Esophagus squamous epithelium (tissue), 5 donors: ENCODE measurements around the gene UBTD1. TPM values are rescaled to one million over a fixed set of nuclear protein-coding genes. Genes with fewer than 3 reads are reported as not detected.

Source experiments
- DNase-seq: peaks from one replicate; lab custom pipeline; 2025; lab: John Stamatoyannopoulos, UW
- H3K27ac ChIP-seq, 4 donors: fragments of 200-600 bp; sonication (generic); one replicate each; pipeline ENCODE4 v1.5.1; 2016 to 2019; ENCODE audit warnings: mild to moderate bottlenecking in 1 of 4
- H3K27me3 ChIP-seq, 4 donors: fragments of 200-600 bp; sonication (generic); 1 replicate in 3 of 4; 2 replicates in 1 of 4; pipeline versions ENCODE4 v1.5.1 to v1.6.0; 2017 to 2021; ENCODE audit warnings: antibody characterized with exemption in 1 of 4
- H3K36me3 ChIP-seq, 3 donors: fragments of 200-600 bp; sonication (generic); one replicate each; pipeline ENCODE4 v1.5.1; 2016 to 2019
- H3K4me1 ChIP-seq, 3 donors: fragments of 200-600 bp; sonication (generic); one replicate each; pipeline ENCODE4 v1.5.1; 2017 to 2019
- H3K4me3 ChIP-seq, 4 donors: fragments of 200-600 bp; sonication (generic); 1 replicate in 3 of 4; 2 replicates in 1 of 4; pipeline ENCODE4 v1.5.1; 2016 to 2019; ENCODE audit warnings: mild to moderate bottlenecking in 2 of 4, moderate library complexity in 1 of 4
- H3K9me3 ChIP-seq, 3 donors: fragments of 200-600 bp; sonication (generic); one replicate each; pipeline ENCODE4 v1.5.1; 2016 to 2019
- POLR2A ChIP-seq, 4 donors: fragments of 450-650 bp; IDR thresholded peaks; one replicate each; pipeline ENCODE4 v1.6.1; 2017; ENCODE audit warnings: antibody characterized with exemption in 4 of 4, mild to moderate bottlenecking in 4 of 4, moderate library complexity in 3 of 4
- WGBS, 2 donors: methylation state at CpG; one replicate each; pipeline ENCODE4 v1.1.5; 2018; 5-methylcytosine and 5-hydroxymethylcytosine counted together
- intact Hi-C: fragments of 100-400 bp; cut with DNase I; formaldehyde crosslinking; loops from one replicate; pipeline ENCODE4 v1.15.0; 2022
- total RNA-seq, 4 donors: library from RNA; depleted of rRNA; stranded (reverse); fragments of >200 nt; gene quantifications; one replicate each; pipeline ENCODE4 v1.1.0, GENCODE V29; 2016
- TF ChIP-seq, protein P1 (sequence below), 6 experiments: fragments of 450-650 bp in 4 of 6; fragments of 200-600 bp in 2 of 6; sonication (generic) in 2 of 6; IDR thresholded peaks; one replicate each; pipeline ENCODE4 v1.5.1; 2016 to 2019; ENCODE audit warnings: antibody characterized with exemption in 6 of 6, mild to moderate bottlenecking in 4 of 6, moderate library complexity in 4 of 6
- donor health status: DM: yes; HTN: yes; CAD: no.

Gene UBTD1
- total RNA-seq, 4 donors from 2014 or later = 4.3 to 8.5 (median 5.8) TPM

DNA sequence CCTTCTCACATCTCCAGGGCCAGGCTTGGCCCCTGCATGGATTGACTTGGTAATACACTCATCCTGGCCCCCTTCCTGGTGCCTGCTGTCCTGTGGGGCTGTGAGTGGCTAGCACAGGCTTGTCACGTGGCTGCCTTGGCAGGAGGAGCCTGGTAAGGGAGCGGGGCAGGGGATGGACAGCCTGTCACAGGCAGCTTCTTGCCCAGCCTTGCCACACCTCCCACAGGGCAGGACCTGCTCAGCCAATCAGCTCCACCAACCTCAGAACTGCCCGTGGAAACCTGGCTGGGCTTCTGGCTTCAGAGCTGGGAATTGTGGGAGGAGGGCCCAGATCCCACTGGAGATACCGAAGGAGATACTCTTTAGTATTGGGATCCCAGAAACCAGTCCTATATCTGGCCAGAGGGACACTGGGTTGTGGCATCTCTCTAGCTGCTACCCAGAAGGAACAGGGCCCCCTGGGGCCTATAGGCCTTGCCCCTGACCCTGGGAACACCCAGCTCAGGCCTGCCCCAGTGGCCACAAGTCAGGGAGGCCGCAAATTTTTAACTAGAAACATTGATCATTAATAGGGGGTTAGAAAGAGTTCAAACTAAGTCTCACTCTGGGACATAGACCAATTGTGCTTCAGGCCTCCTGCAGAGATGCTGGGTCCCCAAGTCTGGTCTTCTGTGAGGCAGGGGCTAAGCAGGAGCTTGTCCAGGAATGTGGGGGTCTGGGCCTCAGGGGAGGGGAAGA lies 85.5 kb downstream of the UBTD1 start, which contains the start of gene HOGA1:
TSS of gene HOGA1 (plus strand) at position 330 of the 738 bp plus-strand sequence. CDS start at position 645, 315 bp downstream.
- Histone ChIP-seq H3K36me3 (no peaks in the 10 kb centered on the region), H3K4me1 (peaks cover 0 to 21% (median 9%) of the 10 kb centered on the region in 3 donors), H3K27ac (peak within 1 kb of the TSS in 2 of 4 donors; percentile 29 to 57), H3K9me3 (no peaks in the 10 kb centered on the region), H3K4me3 (no peak within 1 kb of the TSS), H3K27me3 (no peaks in the 10 kb centered on the region)
- DNase-seq = no peak
- 60 to 73% methylated on average over 1 to 3 of the region's 5 CpGs for WGBS, 2 donors
- intact Hi-C loops = no loop called here
- TF ChIP-seq, protein P1, sequence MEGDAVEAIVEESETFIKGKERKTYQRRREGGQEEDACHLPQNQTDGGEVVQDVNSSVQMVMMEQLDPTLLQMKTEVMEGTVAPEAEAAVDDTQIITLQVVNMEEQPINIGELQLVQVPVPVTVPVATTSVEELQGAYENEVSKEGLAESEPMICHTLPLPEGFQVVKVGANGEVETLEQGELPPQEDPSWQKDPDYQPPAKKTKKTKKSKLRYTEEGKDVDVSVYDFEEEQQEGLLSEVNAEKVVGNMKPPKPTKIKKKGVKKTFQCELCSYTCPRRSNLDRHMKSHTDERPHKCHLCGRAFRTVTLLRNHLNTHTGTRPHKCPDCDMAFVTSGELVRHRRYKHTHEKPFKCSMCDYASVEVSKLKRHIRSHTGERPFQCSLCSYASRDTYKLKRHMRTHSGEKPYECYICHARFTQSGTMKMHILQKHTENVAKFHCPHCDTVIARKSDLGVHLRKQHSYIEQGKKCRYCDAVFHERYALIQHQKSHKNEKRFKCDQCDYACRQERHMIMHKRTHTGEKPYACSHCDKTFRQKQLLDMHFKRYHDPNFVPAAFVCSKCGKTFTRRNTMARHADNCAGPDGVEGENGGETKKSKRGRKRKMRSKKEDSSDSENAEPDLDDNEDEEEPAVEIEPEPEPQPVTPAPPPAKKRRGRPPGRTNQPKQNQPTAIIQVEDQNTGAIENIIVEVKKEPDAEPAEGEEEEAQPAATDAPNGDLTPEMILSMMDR (IDR thresholded peaks at IDR 0.05) = no peak
- no peak for TF ChIP-seq POLR2A (IDR thresholded peaks at IDR 0.05)

DNA sequence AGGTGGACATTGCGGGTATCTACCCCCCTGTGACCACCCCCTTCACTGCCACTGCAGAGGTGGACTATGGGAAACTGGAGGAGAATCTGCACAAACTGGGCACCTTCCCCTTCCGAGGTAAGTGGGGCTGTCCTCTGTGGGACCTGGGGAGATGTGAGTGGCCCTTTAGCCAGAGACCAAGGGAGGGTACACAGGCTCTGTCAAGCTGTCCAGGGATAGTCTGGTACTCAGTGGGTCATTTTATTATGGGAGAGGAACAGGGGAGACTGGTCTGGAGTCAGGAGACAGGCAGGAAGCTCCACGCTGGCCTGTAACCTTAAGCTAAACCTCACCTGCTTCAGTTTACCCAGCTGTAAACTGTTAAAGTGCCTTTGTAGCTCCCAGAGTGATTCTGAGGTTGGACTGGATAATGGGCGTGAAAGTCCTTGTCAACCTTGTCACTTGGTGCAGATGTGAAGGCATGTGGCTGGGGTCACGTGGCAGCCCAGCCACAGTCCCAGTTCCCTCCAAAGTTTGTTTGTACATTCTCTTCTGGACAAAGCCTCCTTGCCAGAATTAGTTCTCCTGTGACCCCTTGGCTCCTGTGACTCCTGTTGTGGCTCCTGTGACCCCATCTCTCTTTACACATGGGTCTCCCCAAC lies 86.2 kb downstream of the UBTD1 start:
- Histone ChIP-seq H3K27me3 (no peaks in the 10 kb centered on the region), H3K4me1 (peaks cover 0 to 21% (median 9%) of the 10 kb centered on the region in 3 donors), H3K4me3 (no peak overlapping the region), H3K27ac (peak overlapping the region in 1 of 4 donors; percentile 57), H3K9me3 (no peaks in the 10 kb centered on the region), H3K36me3 (no peaks in the 10 kb centered on the region)
- no peak for DNase-seq
- 85 to 100% methylated on average over 3 to 4 of the region's 5 CpGs for WGBS, 2 donors
- intact Hi-C loops = no loop called here
- TF ChIP-seq, protein P1 (IDR thresholded peaks at IDR 0.05) = no peak
- no peak for TF ChIP-seq POLR2A (IDR thresholded peaks at IDR 0.05)

DNA sequence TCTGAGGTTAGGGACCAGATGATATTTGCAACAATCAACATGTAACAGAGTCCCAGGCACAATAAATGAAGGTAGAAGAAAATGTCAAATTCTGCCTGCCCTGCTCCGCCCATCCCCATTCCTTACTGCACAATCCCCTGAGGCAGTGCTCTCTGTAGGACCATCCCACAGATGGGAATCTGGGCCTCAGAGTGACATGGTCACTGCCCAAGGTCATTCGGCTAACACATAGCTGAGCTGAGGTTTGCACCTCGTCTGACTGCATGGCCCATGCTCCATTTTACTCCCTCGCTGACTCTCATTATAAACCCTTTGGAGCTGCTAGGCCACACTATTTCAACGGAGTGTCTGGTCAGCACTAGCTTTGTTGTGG lies 86.7 kb downstream of the UBTD1 start:
- Histone ChIP-seq H3K27me3 (no peaks in the 10 kb centered on the region), H3K4me3 (no peak overlapping the region), H3K27ac (no peak overlapping the region), H3K36me3 (no peaks in the 10 kb centered on the region), H3K4me1 (peaks cover 0 to 21% (median 9%) of the 10 kb centered on the region in 3 donors), H3K9me3 (no peaks in the 10 kb centered on the region)
- WGBS, 2 donors = 86 to 91% methylated on average over 4 to 5 of the region's 5 CpGs
- TF ChIP-seq POLR2A (IDR thresholded peaks at IDR 0.05) = no peak
- TF ChIP-seq, protein P1 (IDR thresholded peaks at IDR 0.05) = no peak
- intact Hi-C loops = no loop called here
- DNase-seq = no peak

DNA sequence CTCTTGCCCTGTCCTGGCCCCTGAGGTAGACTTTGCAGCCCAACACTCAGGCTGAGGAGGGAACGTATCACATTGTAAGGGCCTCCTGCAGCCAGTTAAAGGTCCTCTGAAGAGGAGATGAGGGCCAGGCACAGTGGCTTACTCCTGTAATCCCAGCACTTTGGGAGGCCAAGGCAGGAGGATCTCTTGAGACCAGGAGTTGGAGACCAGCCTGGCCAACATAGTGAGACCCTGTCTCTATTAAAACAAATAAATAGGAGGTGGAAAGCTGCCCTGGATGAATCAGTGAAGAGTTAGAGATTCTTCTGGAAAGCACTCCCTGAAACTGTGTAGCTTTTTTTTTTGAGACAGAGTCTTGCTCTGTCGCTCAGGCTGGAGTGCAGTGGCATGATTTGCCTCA lies 88.5 kb downstream of the UBTD1 start:
- H3K4me1 ChIP-seq = peaks cover 0 to 21% (median 9%) of the 10 kb centered on the region in 3 donors
- no peak for TF ChIP-seq POLR2A (IDR thresholded peaks at IDR 0.05)
- TF ChIP-seq, protein P1 (IDR thresholded peaks at IDR 0.05) = no peak
- no peaks in the 10 kb centered on the region for H3K36me3 ChIP-seq
- no peaks in the 10 kb centered on the region for H3K9me3 ChIP-seq
- DNase-seq = no peak
- no peak overlapping the region for H3K27ac ChIP-seq
- H3K27me3 ChIP-seq = no peaks in the 10 kb centered on the region
- H3K4me3 ChIP-seq = no peak overlapping the region
- intact Hi-C loops = no loop called here
- WGBS, 2 donors = 86 to 100% methylated on average over 2 of the region's 2 CpGs

DNA sequence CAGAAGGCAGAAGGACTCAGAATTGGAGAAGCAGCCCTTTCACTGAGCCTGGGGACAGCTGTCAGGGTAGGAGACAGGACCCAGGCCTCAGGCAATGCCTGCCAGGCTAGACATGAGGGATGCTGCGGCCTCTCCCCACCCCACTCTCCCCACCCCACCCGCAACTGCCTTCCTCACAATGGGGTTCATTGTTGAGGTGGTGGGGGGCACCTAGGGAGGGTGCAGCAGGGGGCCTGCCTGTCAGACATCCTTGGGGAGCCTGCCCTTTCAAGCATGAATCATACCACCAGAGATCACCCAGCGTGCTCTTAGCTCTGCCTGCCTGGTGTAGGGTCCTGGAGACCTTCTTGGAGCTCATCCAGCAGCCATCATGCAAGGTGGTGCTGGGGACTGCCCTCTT lies 90.8 kb downstream of the UBTD1 start, which contains the start of gene C10orf62:
TSS of gene C10orf62 (plus strand) at position 243 of the 400 bp plus-strand sequence. CDS start 177 bp downstream, outside the sequence.
- no peaks in the 10 kb centered on the region for H3K36me3 ChIP-seq
- TF ChIP-seq POLR2A (IDR thresholded peaks at IDR 0.05) = no peak
- H3K9me3 ChIP-seq = no peaks in the 10 kb centered on the region
- no peak for DNase-seq
- intact Hi-C loops = no loop called here
- no peak within 1 kb of the TSS for H3K4me3 ChIP-seq
- H3K27ac ChIP-seq = no peak within 1 kb of the TSS
- no peaks in the 10 kb centered on the region for H3K27me3 ChIP-seq
- 67 to 100% methylated on average over 1 of the region's 3 CpGs for WGBS, 2 donors
- H3K4me1 ChIP-seq = peaks cover 0 to 10% (median 3%) of the 10 kb centered on the region in 3 donors
